SHP77 (cell line): ENCODE measurements around the gene GTSE1.

Experiments
- DNase-seq, 2 experiments: peaks; one replicate each; lab custom pipeline; 2025; lab: John Stamatoyannopoulos, UW

The GTSE1 gene

DNA sequence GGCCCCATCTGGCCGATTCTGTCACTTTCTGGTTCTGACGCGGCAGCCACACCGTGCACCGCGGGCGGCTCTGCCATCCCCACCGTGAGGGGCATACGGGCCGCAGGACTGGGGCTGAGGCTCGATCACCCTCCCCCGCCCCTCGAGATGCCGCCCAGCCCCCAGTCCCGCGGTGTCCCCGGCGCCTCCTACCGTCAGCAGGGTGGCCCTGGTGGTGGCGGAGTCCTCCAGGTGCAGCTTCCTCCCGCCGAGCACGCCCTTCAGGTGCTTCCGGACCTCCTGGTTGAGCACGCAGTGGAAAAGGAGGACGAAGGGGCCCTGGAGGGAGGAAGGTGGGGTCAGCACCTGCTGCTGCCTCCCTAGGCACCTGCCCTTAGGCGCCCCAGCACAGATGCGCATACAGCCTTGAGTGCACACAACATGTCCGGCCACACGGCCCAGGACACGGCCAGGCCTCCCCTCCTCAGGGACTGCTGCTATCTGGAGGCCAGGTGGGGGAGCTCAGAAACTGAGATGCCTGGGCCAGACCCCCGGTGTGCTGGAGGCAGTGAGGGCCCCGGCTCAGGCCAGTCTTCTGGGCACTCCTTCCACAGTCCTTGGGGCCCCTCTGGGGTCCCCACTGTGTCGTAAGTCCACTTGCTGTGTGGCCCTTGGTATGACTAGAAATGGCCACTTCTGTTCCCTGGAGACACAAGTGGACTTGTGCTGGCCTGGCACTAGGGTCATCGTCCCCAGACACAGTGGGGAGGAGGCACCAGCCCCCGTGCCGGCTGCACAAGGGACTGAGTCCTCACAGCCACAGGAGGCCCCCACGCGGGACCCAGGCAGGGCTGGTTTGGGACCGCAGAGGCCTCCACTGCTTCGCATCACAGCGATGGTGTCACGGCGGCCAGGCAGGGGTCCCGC, 70.4 kb downstream of the GTSE1 start:
- peak; percentile 29 to 62 for DNase-seq

DNA sequence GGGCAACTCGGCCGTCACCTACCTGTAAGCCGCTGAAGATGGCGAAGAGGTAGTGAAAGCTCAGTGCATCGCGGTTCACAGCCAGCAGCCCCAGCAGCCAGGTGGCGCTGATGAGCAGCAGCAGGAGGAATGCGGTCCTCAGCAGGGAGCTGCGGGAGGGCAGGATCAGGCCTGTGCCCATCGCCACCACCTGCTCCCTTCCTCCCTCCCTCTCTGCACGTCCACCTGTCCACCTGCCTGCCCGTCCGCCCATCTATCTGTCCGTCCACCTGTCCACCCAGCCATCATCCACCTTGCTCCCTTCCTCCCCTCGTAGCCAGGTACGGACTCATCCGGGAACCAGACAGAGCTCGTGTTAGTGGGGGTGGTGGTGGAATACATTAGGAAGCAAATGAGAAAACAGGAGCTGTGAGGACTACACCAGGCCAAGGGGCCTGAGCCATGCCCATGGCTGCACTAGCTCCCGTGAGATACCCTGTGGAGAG, 71.1 kb downstream of the GTSE1 start:
- DNase-seq, result peak; percentile 69 to 82

DNA sequence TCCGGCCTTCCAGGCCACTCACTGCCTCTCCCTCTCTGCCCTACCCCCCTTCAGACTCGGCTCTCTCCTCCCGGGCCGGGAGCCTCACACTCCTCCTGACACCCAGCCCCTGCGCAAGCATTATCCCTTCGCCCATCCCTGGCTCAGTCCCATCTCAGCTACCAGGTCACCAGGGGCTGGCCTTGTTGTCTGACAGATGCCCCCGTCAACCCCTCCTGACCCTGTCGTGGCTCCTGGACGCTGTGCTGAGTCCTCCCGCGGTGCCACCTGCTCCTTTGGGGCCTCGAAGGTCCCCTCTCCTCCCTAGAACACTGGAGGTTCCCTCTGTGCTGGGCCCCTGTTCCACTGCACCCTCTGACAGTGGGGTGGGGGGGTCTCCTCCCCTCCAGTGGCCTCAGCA, 71.8 kb downstream of the GTSE1 start:
- DNase-seq, result no peak

DNA sequence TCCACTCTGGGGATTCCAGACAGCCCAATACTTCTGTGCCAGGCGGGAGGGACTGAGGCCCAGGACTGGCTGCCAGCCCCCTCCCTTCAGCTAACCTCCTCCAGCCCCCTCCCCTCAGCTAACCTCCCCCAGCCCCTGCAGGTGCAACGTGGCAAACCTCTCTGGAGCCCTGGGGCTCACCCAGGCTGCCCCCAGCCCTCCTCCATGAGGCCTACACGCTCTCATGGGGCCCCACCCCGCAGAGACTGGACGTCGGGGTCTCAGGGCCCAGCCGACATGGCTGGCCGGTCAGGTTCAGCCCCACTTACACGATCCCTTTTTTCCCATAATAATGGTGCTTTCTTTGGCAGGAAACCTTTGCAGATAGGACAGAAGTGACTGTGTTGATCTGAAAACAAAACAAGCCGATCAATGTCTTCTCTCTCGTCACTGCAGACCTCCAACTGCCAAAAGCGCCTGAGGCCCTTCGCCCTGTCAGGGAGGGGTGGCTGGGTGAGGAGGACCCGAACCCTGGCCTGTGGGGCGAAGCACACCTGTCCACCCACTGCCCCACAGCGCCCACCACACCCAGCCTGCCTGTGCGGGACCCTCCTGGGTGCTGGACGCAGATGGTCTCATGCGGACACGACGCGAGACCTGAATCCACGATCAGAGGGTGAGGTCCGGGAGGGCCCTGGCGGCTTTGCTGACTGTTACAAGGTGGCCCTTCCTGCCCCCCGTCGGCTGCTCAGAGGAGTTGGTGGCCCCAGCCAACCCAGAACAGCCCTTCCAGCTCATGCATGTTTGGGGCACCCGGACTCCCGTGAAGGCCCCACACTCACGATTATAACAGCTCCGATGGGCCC, 72.4 kb downstream of the GTSE1 start:
- DNase-seq, result no peak

DNA sequence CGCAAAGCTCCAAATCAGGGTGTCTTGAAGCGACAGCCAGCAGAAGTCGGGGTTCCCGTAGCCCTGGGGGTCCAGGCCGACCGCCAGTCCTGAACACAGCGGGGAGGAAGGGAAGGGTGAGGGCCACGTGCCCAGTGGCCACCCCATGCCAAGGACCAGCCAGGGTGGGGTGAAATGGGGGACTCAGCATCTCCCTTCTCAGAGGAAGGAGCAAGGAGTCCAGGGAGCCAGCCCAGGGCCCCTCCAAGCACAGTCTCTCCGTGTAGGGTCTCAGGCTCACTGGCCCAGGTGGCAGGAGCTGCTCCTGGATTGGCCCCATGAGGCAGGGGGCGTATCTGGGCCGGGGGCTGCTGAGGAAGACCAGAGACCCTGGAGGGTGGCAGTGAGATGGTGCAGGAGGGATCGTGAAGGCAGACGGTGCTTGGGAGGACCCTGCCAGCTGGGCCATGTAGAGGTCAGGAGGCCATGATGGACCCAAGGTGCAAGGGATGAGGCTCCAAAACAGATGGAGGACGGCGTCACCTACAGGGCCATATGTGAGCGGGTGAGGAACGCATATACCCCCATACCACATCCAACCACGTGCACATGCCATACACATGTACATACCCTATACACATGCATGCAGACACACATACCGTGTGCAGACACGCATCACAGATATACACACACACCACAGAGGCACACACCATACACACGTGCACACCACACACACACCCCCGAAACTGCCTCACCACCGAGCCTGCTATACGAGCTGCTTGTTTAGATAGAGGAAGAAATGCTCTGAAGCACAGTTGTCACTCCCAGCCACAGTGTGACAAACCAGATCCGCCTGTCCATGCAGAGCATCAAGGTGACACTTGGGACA, 73.3 kb downstream of the GTSE1 start:
- no peak for DNase-seq

DNA sequence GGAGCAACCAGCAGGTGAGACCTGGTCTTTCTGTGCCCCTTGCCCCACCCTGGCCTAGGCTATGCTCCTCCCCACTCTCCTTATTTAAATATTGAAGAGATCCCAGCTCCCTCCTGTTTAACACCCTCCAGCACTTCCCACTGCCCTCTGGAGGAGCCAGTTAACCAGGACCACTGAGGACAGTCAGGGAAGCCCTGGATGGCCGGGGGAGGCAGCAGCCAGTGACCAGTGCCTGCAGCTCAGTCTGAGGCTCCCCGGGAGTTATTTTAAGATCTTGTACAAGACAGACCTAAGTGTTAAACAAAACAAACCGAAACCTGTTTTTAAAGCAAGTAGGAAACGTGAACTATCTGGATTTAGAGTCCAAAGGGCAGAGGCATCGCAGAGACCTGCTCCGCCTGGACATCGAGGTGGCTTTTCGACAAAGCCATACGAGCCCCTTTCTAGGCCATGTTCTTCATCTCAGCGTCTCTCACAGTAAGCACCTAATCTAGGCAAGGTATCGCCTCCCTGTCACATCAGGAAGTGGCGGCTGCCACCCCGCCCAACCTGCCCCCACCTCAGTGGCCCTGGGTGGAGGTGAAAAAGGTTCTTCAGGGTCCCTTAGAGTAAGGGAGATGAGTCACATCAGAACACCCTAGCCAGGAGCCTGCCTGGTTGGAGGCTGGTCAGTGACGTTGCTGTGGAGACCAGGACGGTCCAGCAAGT, 74.1 kb downstream of the GTSE1 start:
- no peak for DNase-seq

DNA sequence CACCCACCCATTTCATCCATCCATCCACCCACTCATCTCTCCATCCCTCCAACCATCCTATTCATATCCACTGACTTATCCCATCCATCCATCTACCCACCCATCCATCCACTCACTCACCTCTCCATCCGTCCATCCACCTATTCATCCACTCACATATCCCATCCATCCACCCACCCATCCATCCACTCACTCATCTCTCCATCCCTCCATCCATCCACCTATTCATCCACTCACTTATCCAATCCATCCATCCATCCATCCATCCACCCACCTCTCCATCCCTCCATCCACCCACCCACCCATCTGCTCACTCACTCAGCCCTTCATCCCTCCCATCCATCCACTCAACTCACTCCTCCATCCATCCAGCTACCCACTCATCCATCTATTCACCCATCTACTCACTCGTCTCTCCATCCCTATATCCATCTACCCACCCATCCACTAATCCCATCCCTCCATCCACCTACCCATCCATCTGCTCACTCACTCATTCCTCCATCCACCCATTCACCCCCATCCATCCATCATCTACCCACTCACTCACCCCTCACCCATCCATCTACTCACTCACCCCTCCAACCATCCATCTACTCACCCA, 75.1 kb downstream of the GTSE1 start:
- DNase-seq, result no peak

DNA sequence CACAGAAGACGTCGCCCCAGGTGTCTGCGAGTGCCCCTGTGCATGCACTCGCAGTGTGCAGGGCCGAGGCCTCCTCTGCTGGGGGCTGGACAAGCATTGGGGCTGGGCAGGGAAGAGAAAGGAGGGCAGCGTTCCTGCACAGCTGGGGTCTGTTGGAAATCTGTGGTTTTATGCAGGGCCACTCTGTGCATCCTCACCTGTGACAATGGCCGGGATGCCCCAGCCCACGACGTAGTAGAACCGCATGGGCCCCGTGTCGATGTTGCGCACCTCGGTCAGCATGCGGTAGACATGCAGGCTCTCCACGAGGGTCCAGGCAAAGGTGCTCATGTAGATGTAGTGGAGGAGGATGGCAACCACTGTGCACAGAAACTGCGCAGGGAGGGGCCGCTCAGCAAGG, 76.0 kb downstream of the GTSE1 start:
- DNase-seq, result no peak

DNA sequence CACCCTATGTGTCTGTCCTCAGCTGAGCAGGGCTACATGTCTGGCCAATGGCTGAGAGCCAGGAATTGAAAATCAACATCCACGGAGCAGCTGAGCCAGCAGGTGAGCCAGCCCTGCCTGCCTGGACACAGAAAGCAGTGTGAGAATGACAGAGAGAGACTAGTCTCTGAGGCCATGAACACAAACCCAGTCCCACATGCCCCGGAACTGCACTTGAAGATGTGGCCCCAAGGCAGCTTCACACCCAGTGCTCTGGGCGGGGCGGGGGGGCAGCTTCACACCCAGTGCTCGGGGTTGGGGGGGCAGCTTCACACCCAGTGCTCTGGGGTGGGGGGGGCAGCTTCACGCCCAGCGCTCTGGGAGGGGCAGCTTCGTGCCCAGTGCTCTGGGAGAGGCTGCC, 76.5 kb downstream of the GTSE1 start:
- peak; percentile 82 to 86 for DNase-seq

DNA sequence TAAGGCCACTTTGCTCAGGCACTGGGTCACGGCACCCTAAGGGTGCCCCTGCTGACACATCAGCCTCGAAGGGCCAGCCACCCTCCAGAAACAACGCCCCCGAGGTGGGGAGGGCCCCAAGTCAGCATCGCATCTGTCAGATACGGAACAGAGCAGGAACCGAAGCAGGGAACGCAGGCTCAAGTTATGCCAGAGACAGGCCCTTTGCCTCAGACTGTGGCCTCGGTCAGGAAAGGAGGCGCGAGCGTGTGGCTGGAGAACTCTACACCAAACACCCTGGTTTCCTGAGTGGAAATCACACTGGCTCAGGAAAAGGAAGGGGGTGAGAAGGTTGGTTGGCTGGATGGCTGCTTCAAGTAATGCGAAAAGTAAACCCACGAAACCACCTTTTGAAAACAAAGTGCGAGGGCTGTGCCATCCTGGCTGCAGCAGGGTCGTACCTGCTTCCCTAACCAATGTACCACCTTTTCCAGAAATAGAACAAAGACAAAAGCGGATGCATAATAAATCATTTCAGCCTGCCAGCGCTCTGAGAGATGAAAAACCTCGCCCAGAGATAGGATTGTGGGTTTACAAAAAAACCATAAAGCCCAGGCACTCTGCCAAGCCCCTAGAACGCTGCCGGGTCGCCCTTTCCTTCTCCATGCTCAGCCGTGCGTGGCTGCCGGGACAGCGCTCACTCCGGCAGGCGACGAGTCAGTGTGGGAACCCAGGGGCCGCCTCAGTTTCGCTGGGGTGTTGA, 77.4 kb downstream of the GTSE1 start:
- peak; percentile 29 to 59 for DNase-seq

DNA sequence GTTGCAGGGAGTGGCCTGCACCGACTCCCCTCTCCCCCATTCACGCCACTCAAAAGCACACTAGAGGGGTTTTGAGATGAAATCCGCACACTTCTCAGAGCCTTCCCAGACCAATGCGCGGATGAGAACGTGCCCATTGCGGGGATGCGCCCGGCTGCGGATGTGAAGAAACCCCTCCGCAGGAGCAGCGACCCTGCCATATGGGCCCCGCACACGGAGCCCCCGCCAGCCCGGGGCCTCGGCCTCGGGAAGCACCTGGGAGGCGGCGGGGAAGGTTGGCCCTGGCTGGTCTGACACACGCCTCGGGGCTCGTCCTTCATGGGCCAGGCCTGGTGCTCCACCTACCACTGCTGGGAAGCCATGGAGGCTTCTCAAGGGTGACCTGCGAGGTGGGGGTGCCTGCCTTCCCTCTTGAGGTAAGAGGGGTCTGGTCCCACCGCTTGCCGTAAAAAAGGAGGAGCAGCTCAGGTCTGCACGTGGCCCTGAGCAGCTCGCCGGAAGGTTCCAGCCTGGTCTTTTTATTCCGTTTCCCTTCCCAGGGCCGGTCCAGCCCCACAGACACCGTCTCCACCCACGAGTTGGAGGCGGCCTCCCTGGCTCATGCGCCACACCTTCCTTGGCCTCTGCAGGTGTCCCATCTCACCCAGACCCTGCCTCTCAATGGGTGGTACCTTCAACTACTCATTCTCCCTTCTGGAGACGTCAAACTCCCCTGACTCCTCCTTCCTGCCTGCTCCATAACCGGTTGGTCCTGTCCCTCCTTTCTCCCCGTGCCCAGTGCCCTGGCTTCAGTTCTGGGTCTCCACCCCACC, 78.2 kb downstream of the GTSE1 start:
- no peak for DNase-seq

DNA sequence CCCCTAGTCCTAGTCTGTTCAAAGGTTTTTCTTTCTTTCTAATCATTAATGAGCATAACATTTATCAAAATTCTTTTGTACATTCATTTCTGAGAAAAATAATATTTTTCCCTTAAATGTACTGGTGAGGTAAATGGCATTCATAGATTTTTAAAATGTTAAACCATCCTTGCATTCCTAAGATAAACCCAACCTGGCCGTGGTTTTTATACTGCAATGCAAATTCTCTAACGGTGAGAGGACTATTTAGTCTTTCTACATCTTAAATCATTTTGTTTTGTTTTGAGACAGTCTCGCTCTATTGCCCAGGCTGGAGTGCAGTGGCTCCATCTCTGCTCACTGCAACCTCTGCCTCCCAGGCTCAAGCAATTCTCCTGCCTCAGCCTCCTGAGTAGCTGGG, 79.4 kb downstream of the GTSE1 start:
- DNase-seq, result no peak

DNA sequence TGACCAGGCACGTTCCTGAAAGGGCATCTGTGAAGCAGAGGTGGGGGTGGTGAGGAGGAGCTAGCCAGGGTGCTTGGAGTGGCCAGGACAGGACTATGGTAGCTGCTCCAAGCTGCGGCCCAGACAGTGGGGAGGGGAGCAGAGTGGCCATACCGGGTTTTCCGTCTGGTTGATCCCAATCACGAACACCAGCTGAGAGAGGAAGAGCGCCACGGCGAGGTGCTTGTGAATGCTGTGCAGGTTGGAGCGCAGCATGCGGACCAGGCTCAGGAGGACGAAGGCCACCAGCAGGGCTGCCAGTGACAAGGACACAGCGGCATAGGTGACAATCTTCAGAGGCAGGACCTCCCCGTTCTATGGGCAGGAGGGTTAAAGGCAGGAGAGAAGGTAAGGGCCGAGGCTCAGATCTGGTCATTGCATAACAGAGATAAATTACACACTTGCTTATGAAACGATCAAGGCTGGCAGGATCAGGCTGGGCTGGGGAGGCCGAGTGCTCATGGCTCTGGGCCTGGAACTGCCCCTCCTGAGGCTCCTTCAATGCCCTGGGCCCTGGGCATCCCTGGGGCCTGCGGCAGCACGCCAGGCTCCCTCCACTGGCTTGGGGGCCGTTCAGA, 80.3 kb downstream of the GTSE1 start:
- DNase-seq, result no peak

DNA sequence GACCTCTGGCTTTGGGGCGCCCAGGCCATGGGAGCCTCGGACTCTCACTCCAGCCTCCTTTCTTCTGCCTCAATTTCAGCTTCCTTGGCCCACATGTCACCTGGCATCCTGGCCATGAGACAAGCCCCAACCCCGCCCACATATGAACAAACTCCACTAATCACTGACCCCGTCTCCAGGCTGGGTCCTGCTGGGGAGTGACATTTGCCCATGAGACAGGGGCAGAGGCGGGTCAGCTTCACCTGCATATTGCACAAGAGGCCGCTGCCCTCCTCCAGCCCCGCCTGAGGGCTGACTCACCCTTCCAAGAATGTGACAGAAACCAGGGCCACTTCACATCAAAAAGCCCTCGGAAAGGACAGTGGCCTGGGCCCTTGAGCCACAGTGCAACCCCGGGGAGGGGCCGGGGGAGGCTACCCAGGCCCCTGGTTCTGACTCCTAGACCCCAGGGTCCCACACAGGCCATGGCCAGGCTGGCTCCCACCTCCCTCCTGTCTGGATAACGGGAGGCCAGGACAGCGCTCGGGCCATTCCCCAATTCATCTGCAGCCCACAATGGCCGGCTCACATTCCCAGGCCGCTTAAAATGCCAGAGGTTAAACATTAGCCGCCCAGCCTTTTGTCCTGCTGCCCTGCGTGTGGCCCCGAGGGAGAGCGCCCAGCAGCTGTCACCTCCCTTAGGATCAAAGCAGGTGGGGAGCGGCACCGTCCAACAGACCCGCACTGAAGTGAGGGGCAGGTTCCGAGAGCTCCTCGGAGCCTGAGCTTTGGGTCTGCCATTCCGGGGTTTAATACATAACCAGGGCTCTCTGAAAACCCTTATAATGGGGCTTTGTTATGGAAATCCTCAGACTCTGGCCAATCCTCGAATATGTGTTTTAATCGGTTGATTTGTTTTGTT, 81.1 kb downstream of the GTSE1 start:
- DNase-seq, result no peak

DNA sequence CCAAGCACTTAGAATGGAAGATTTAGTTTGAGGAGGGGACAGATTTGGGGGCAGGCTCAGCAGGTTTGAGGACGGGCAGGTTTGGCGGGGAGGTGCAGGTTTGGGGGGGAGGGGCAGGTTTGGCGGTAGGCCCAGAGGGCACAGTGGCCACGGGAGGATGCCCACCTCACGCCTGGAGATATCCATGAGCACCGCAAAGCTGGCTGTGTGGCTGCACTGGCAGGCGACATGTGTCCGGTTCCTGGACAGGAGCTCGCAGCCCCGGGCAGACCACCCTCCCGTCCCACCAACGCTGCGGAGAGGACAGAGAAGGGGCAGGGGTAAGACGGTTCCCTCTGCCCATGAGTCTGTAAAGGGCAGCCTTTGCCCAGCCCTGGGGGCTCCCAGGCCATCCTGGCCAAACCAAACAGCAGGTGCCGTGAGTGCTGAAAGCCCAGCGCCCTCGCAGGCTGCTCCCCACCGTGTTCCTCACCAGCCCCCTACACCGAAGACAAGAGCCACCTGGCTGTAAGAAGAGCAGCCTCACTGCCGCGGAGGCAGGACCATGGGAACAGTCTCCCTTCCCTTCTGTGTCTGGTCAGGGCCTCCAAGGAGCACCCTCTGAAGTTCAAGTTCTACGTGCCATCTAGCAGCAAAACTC, 81.9 kb downstream of the GTSE1 start:
- DNase-seq, result no peak

DNA sequence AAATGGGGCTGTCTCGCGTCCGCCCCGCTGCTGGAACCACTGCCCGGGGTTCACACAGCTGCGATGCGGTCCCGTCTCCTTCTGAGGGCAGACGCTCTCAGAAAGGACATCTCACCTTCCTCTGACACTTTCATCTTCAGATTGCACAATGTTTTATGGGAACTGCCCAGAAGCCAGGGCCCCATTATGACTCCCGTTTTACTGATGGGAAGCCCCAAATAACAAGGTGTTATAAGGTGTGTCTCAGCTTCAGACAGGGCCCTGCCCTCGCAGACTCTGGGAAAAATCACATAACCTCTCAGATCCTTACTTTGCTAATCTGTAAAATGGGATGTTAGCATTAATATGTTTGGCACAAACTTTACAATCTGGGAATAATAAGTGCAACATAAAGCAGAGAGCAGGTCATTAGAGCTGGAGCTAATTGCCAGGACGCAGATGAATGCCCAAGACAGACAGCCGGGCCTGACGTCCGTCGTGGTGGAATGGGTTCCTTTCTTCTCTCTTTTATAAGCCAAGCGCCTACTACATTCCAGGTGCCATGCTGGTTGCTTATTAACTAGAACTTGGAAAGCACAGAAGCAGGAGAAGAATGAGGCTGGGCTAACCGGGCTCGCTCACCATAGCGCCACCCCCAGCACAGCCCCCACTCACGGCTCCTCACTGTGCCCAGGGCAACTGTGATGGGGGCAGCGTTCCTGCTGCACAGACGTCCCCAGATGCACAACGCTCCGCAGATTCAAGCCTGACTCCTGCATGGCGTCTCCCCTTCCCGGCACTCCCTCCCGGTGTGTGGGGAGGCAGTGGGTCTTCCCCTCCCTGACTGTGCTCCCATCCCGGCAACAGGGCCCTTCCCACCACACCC, 82.6 kb downstream of the GTSE1 start:
- DNase-seq, result no peak
